GM19193 (cell line): ENCODE data around the gene ARL10.
A peak's percentile ranks its signal among the peaks of the same experiment; 100 is the strongest.

ENCODE experiments used
- POLR2A ChIP-seq: IDR thresholded peaks from 4 replicates; pipeline ENCODE4 v1.6.1; 2011; ENCODE audit not compliant: insufficient read depth, insufficient read length; ENCODE audit errors: extremely low read depth

ARL10 gene

DNA sequence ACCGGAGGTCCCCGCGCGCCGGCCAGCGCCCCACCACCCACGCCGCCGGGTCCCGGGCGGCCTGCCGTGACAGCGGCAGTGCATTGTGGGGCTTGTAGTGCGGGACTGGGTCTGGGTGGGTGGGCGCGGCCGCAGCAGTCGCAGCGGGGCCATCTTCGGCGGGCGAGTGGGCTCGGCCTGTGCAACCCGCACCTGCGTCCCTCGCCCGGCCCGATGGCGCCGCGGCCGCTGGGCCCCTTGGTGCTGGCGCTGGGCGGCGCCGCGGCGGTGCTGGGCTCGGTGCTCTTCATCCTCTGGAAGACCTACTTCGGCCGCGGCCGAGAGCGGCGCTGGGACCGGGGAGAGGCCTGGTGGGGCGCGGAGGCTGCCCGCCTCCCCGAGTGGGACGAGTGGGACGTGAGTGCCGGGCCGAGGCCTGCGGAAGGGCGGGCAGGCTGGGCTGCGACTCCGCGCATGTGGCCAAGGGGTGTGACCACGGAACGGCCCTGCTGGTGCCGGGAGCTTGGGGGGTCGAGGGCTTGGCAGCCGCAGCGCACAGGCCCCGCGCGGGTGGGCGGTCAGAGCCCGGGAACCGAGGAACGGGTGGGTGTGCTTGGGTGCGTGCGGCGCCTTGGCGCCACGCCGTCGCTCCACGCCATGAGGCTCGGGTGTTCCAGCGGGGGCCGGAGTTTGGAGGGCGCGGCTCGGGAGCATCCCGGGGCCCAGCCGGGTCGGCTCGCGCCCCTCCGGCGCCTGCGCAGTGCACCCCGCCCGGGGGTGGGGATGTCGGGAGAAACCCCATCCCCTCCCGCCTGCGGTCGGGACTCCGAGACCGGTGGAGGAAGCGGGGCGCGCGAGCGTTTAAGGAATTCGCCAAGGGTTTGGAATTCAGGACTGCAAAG, at the start of gene ARL10:
Gene ARL10 (plus strand): TSS at position 137 of the 881 bp plus-strand sequence. CDS start 77 bp downstream, at position 214.
- peak; percentile 39 for TF ChIP-seq POLR2A

DNA sequence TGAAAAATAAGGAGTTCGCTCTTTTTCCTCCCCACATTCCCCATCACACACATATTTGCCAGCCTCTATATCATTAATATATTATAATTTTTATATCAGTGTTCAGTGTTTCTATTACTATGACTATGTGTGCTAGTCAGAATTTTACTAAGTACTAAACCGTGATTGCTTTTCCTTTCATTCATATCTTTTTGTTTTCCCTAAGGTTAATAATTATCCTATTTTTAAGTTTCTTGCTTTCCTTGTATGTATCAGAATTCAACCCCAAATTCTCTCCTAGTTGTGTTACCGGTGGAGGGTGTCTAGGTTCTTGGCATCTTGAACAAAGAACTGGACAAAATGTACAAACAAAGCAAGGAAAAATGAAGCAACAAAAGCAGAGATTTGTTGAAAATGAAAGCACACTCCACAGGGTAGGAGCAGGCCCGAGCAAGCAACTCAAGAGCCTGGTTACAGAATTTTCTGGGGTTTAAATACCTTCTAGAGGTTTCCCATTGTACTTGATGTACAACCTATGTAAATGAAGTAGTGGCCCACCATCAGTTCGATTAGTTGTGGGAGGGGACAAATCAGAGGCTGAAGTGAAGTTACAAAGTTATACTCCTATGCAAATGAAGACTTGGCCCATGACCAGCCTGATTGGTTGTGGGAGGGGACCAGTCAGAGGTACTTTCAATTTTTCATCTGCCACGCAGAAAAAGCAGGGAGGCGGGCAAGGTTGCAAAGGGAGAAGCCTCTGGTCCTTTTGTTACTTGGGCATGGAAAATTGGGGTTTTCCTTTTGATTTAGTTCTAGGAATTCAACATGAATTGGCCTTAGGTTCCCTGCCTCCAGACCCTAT, 47.5 kb upstream of the ARL10 start:
- TF ChIP-seq POLR2A: no peak

DNA sequence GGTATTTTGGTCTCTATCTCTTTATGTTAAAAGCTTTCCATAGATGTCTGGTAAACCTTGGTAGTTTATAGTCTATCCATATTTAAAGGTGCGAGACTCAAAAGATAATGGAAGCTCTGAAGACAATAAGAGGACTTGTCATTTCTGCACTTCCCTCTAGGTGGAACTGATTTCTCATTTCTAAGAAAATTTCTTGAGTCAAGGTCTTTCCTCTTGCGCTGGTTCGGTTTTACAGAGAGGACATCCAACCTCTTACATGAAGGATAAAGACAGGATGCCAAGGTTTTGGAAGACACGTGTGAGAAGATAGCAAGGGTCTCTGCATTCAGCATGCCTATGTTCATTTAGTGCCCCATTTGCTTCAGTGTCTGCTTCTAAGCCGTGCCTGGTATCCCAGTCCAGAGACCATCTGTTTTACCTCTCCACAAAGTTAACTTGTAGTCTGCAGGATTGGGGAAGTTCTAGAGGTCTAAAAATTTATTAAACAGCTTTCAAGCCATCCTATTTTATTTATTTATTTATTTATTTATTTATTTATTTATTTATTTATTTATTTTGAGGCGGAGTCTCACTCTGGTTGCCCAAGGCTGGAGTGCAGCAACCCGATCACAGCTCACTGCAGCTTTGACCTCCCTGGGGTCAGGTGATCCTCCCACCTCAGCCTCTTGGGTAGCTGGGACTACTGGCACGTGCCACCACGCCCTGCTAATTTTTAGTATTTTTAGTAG, 45.3 kb upstream of the ARL10 start:
- no peak for TF ChIP-seq POLR2A

GRCh38 chr5:176320577-176320976, 44.7 kb upstream of the ARL10 start:
- TF ChIP-seq POLR2A: no peak

DNA sequence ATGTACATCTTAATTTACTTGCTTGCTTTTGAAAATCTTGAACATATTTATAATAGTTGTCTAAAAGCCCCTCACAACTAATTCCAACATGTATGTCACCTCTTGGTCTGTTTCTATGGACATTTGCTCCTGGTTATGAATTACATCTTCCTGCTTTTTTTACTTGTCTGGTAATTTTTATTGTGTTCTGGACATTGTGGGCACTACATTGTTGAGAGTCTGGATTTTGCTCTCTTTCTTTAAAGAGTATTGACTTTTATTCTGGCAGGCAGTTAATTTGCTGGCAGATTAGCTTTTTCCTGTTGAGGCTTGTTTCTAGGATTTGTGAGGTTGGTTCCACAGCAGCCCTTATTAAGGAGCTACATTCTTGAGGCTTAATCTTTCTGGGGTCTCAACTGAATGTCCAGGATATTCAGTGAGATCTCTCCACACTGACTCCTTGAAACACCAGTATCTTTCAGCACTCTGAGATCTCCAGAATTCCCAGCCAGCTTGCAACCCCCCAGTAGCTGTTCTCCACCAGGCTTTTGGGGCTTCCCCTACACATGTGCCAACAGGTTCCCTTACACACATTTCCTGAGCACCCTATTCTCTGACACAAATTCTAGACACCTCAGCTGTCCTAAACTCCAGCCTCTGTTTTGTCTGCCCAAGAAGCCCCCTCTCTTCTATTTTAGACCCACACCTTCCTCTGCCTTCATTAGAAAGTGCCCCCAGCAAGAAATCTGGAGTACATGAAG, 31.1 kb upstream of the ARL10 start:
- no peak for TF ChIP-seq POLR2A

GRCh38 chr5:176337913-176338312, 27.4 kb upstream of the ARL10 start:
- no peak for TF ChIP-seq POLR2A

DNA sequence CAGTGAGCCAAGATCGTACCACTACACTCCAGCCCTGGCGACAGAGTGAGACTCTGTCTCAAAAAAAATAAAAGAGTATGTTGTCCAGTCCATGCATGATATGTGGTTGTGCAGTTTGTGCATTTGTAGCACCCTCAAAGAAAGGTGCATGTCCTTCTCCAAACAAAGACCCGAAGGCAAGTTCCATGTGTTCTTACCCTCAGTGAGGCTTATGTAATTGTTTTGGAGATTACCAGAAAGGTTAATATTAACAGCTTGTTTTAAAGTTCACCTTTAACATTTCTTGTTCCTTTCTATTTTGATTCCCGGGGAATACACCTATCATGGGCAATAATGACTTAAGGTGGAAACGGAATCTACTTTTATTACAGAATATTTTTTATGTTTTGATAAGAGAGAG, 26.0 kb upstream of the ARL10 start:
- no peak for TF ChIP-seq POLR2A

- no peak for TF ChIP-seq POLR2A
These were observed 23.7 kb upstream of the ARL10 start for GRCh38 chr5:176341325-176342157.

GRCh38 chr5:176342158-176342483, 23.2 kb upstream of the ARL10 start:
- no peak for TF ChIP-seq POLR2A

GRCh38 chr5:176342766-176343458, 22.4 kb upstream of the ARL10 start:
- TF ChIP-seq POLR2A: no peak

DNA sequence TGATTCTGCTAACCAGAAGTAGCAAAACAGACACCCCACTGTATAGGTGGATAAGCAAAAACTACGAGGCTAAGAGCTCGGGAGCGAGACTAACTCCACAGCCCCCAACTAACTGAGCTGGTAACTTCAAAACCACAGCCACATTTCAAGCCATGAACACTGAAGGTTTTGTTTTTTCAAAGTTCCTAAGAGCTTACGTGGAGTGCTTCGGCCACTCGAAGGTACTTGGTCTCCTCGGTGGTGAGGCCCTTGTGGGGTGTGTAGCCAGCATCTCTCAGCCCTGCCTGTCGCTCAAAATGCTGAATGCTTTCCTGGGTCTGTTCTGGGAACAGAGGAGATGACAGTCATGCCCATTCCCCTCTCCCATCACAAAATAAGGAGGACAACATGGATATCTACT, 14.9 kb upstream of the ARL10 start:
- no peak for TF ChIP-seq POLR2A

- TF ChIP-seq POLR2A: no peak
These were observed 13.0 kb upstream of the ARL10 start for GRCh38 chr5:176352116-176352878.
